GM19324 (cell line): ENCODE measurements around the gene USP46.

Experiments used
- ATAC-seq: cut with Tn5 transposase; IDR thresholded peaks from one replicate; pipeline ENCODE4 v1.9.1; 2021; ENCODE audit warnings: mild to moderate bottlenecking, moderate library complexity; ENCODE audit not compliant: unreplicated experiment, low FRiP score

USP46 gene

GRCh38 chr4:52657618-52658501 is 1.2 kb downstream of the USP46 start:
- ATAC-seq, result no peak

GRCh38 chr4:52657292-52657617 is 1.8 kb downstream of the USP46 start:
- no peak for ATAC-seq

- ATAC-seq, result no peak
These were observed 3.6 kb downstream of the USP46 start for GRCh38 chr4:52655506-52655905.

GRCh38 chr4:52651996-52652672 is 7.0 kb downstream of the USP46 start:
- ATAC-seq, result no peak

- ATAC-seq, result no peak
These were observed 10.3 kb downstream of the USP46 start for GRCh38 chr4:52648836-52649235.

GRCh38 chr4:52646741-52647140 is 12.4 kb downstream of the USP46 start:
- no peak for ATAC-seq

- ATAC-seq, result no peak
These were observed 13.0 kb downstream of the USP46 start for GRCh38 chr4:52646096-52646495.

GRCh38 chr4:52645300-52645699 is 13.8 kb downstream of the USP46 start:
- ATAC-seq, result peak; percentile 34

GRCh38 chr4:52643785-52644244 is 15.3 kb downstream of the USP46 start:
- peak; percentile 30 for ATAC-seq

GRCh38 chr4:52643190-52643589 is 15.9 kb downstream of the USP46 start:
- ATAC-seq, result no peak

GRCh38 chr4:52641854-52642563 is 17.1 kb downstream of the USP46 start:
- peak; percentile 39 for ATAC-seq

- no peak for ATAC-seq
These were observed 18.1 kb downstream of the USP46 start for GRCh38 chr4:52640808-52641565.

- no peak for ATAC-seq
These were observed 20.4 kb downstream of the USP46 start for GRCh38 chr4:52638717-52639116.

GRCh38 chr4:52637116-52637515 is 22.0 kb downstream of the USP46 start:
- ATAC-seq, result no peak

- no peak for ATAC-seq
These were observed 23.5 kb downstream of the USP46 start for GRCh38 chr4:52635560-52635959.

GRCh38 chr4:52635130-52635529 is 24.0 kb downstream of the USP46 start:
- no peak for ATAC-seq

- no peak for ATAC-seq
These were observed 25.3 kb downstream of the USP46 start for GRCh38 chr4:52633846-52634245.

- no peak for ATAC-seq
These were observed 30.1 kb downstream of the USP46 start for GRCh38 chr4:52628974-52629373.

- no peak for ATAC-seq
These were observed 30.6 kb downstream of the USP46 start for GRCh38 chr4:52628543-52628942.

- no peak for ATAC-seq
These were observed 31.2 kb downstream of the USP46 start for GRCh38 chr4:52627876-52628275.

- no peak for ATAC-seq
These were observed 33.9 kb downstream of the USP46 start for GRCh38 chr4:52625216-52625615.
